ENCODE measurements around the gene TSPAN4. TPM values are rescaled to one million over a fixed set of nuclear protein-coding genes. Genes with fewer than 3 reads are reported as not detected.

Gene TSPAN4
- total RNA-seq, 1 experiment from 2014 or later = 50.3 TPM

DNA sequence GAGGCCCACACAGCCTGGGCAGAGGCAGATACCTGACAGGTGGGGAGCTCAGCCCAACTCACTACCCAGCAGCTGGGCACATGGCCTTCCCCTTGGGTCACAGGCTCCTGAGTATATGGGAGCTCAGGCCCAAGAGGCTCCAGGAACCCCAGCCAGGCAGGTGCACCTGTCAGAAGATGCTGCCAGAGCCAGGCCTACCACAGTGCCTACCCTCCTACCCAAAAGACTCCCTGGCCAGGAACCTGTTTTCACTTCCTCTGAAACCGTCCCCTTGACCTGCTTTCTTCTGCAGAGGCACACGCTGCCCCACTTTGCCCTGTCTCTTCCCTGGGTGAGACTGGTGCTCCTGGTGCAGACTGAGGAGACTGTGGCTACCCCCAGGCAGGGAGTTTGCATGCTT is 65.0 kb downstream of the TSPAN4 start:
- Histone ChIP-seq H3K79me2 (ENCODE audit: insufficient read depth, low read length) (peaks cover 49% of the 10 kb centered on the region), H3K36me3 (ENCODE audit: control insufficient read depth in 1 of 2, insufficient read depth in 2 of 2, low read length in 2 of 2) (peaks cover 11 to 27% of the 10 kb centered on the region in 2 experiments; a peak in 3 of 4 replicates), H3K27me3 (ENCODE audit: insufficient read depth, low read length) (no peaks in the 10 kb centered on the region), H3K4me3 (replicated peaks in 1 of 2; ENCODE audit: low read depth in 1 of 2, low read length in 2 of 2) (no peak overlapping the region), H3K9me3 (ENCODE audit: control insufficient read depth in 1 of 2, insufficient read depth in 1 of 2, low read depth in 1 of 2, low read length in 2 of 2) (no peaks in the 10 kb centered on the region), H3K9ac (ENCODE audit: low read length) (no peak overlapping the region), H3K27ac (ENCODE audit: low read depth, low read length) (no peak overlapping the region), H3K4me2 (ENCODE audit: low read length) (no peak overlapping the region), H3K9me2 (ENCODE audit: insufficient read depth) (no peaks in the 10 kb centered on the region), H2AFZ (ENCODE audit: low read depth, low read length, poor library complexity, severe bottlenecking) (no peak overlapping the region), H3K4me1 (ENCODE audit: control insufficient read depth in 1 of 2, insufficient read depth in 2 of 2, low read length in 2 of 2) (peaks cover 12 to 24% of the 10 kb centered on the region in 2 experiments), H4K20me1 (ENCODE audit: insufficient read depth) (no peaks in the 10 kb centered on the region)
- ChIA-PET POLR2A (no interaction called here), RAD21 (ENCODE audit: low non-redundant PET in 1 of 2, low total read pairs in 2 of 2, uncharacterized antibody in 2 of 2, unreplicated experiment in 2 of 2) (no interaction called here), CTCF (no interaction called here)
- TF ChIP-seq FOSL1 (IDR thresholded peaks at IDR 0.05; ENCODE audit: low read depth) (no peak), ZFX (IDR thresholded peaks at IDR 0.05) (no peak), POLR2A (IDR thresholded peaks at IDR 0.05; ENCODE audit: borderline replicate concordance, extremely low read depth, insufficient read depth, insufficient read length) (no peak), RAD21 (IDR thresholded peaks at IDR 0.05; ENCODE audit: low read depth) (no peak), EZH2 (IDR thresholded peaks at IDR 0.05) (no peak)
- DNase-seq (ENCODE audit: low read depth, low spot score) (no peak), ATAC-seq (no peak)
- BruUV-seq (replicated peaks) = no TSS peak
- intact Hi-C loops (cut with micrococcal nuclease) = no loop called here

DNA sequence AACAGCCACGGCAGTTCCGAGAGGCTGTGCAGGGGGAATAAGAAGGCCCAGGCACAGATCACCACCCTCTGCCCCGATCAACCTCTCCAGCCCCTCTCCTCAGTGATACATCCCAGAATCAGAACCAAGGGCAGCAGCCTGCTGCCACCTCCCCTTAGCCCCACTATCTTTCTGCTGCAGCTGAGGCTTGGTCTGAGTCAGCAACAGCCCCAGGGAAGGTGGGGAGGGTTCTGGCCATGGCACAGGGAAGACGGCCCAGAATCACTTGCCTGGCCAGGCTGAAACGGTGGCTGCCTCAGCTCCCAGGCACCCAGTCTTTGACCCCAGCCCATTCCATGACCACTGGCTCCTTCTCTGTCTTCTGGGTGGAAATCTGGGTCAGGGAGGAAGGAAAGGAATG is 65.6 kb downstream of the TSPAN4 start:
- ATAC-seq = no peak
- H3K79me2 ChIP-seq (ENCODE audit: insufficient read depth, low read length) = peaks cover 49% of the 10 kb centered on the region
- H3K27me3 ChIP-seq (ENCODE audit: insufficient read depth, low read length) = no peaks in the 10 kb centered on the region
- no peak for TF ChIP-seq EZH2phosphoT487 (IDR thresholded peaks at IDR 0.05; ENCODE audit: borderline replicate concordance)
- TF ChIP-seq YY1 (IDR thresholded peaks at IDR 0.05; ENCODE audit: extremely low read depth, insufficient replicate concordance, low read depth, low read length) = no peak
- TF ChIP-seq, protein P1, sequence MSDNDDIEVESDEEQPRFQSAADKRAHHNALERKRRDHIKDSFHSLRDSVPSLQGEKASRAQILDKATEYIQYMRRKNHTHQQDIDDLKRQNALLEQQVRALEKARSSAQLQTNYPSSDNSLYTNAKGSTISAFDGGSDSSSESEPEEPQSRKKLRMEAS (IDR thresholded peaks at IDR 0.05) = no peak
- TF ChIP-seq POLR2AphosphoS5 (IDR thresholded peaks at IDR 0.05; ENCODE audit: low read depth, low read length) = no peak
- no peak for TF ChIP-seq ZNF274 (IDR thresholded peaks at IDR 0.05; ENCODE audit: low read depth, low read length)
- no peak for TF ChIP-seq SRF (IDR thresholded peaks at IDR 0.05; ENCODE audit: low read depth)
- no peak for TF ChIP-seq JUND (IDR thresholded peaks at IDR 0.05)
- no peak for TF ChIP-seq SIN3A (IDR thresholded peaks at IDR 0.05; ENCODE audit: low read depth)
- TF ChIP-seq, protein P2, sequence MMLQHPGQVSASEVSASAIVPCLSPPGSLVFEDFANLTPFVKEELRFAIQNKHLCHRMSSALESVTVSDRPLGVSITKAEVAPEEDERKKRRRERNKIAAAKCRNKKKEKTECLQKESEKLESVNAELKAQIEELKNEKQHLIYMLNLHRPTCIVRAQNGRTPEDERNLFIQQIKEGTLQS (IDR thresholded peaks at IDR 0.05) = no peak
- TF ChIP-seq, protein P3, sequence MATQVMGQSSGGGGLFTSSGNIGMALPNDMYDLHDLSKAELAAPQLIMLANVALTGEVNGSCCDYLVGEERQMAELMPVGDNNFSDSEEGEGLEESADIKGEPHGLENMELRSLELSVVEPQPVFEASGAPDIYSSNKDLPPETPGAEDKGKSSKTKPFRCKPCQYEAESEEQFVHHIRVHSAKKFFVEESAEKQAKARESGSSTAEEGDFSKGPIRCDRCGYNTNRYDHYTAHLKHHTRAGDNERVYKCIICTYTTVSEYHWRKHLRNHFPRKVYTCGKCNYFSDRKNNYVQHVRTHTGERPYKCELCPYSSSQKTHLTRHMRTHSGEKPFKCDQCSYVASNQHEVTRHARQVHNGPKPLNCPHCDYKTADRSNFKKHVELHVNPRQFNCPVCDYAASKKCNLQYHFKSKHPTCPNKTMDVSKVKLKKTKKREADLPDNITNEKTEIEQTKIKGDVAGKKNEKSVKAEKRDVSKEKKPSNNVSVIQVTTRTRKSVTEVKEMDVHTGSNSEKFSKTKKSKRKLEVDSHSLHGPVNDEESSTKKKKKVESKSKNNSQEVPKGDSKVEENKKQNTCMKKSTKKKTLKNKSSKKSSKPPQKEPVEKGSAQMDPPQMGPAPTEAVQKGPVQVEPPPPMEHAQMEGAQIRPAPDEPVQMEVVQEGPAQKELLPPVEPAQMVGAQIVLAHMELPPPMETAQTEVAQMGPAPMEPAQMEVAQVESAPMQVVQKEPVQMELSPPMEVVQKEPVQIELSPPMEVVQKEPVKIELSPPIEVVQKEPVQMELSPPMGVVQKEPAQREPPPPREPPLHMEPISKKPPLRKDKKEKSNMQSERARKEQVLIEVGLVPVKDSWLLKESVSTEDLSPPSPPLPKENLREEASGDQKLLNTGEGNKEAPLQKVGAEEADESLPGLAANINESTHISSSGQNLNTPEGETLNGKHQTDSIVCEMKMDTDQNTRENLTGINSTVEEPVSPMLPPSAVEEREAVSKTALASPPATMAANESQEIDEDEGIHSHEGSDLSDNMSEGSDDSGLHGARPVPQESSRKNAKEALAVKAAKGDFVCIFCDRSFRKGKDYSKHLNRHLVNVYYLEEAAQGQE (IDR thresholded peaks at IDR 0.05; ENCODE audit: low read depth) = no peak
- no peak for TF ChIP-seq POLR2A (IDR thresholded peaks at IDR 0.05; ENCODE audit: borderline replicate concordance, extremely low read depth, insufficient read depth, insufficient read length)
- TF ChIP-seq RAD21 (IDR thresholded peaks at IDR 0.05; ENCODE audit: low read depth) = no peak
- TF ChIP-seq ZFX (IDR thresholded peaks at IDR 0.05) = no peak
- TF ChIP-seq SP1 (IDR thresholded peaks at IDR 0.05; ENCODE audit: low read depth) = no peak
- no peak for TF ChIP-seq ELF1 (IDR thresholded peaks at IDR 0.05; ENCODE audit: borderline replicate concordance, low read depth)
- TF ChIP-seq CBX3 (IDR thresholded peaks at IDR 0.05; ENCODE audit: low read depth) = no peak
- H3K9ac ChIP-seq (ENCODE audit: low read length) = no peak overlapping the region
- ChIA-PET RAD21 (ENCODE audit: low non-redundant PET in 1 of 2, low total read pairs in 2 of 2, uncharacterized antibody in 2 of 2, unreplicated experiment in 2 of 2) (no interaction called here), POLR2A (no interaction called here), CTCF (no interaction called here)
- no peak overlapping the region for H3K4me2 ChIP-seq (ENCODE audit: low read length)
- peaks cover 12 to 24% of the 10 kb centered on the region in 2 experiments for H3K4me1 ChIP-seq (ENCODE audit: control insufficient read depth in 1 of 2, insufficient read depth in 2 of 2, low read length in 2 of 2)
- no peak overlapping the region for H2AFZ ChIP-seq (ENCODE audit: low read depth, low read length, poor library complexity, severe bottlenecking)
- no peak overlapping the region for H3K4me3 ChIP-seq (replicated peaks in 1 of 2; ENCODE audit: low read depth in 1 of 2, low read length in 2 of 2)
- H3K36me3 ChIP-seq (ENCODE audit: control insufficient read depth in 1 of 2, insufficient read depth in 2 of 2, low read length in 2 of 2) = peaks cover 6 to 21% of the 10 kb centered on the region in 2 experiments; a peak in 3 of 4 replicates
- no peaks in the 10 kb centered on the region for H4K20me1 ChIP-seq (ENCODE audit: insufficient read depth)
- BruUV-seq (replicated peaks) = no TSS peak
- intact Hi-C loops (cut with micrococcal nuclease) = no loop called here
- no peaks in the 10 kb centered on the region for H3K9me3 ChIP-seq (ENCODE audit: control insufficient read depth in 1 of 2, insufficient read depth in 1 of 2, low read depth in 1 of 2, low read length in 2 of 2)
- DNase-seq (ENCODE audit: low read depth, low spot score) = no peak
- H3K9me2 ChIP-seq (ENCODE audit: insufficient read depth) = no peaks in the 10 kb centered on the region
- H3K27ac ChIP-seq (ENCODE audit: low read depth, low read length) = no peak overlapping the region

Data from HCT116 (cell line).